ENCODE measurements around the gene RPS19BP1.

- TF ChIP-seq CTCF (IDR thresholded peaks at IDR 0.05) (no peak), POLR2A (IDR thresholded peaks at IDR 0.05) (no peak), EP300 (IDR thresholded peaks at IDR 0.05) (no peak)
Observed at GRCh38 chr22:39480557-39480956, 52.0 kb downstream of the RPS19BP1 start.
